ENCODE results near the gene RGL2. TPM values are rescaled to one million over a fixed set of nuclear protein-coding genes. Genes with fewer than 3 reads are reported as not detected.
"Not testable (repeated sequence)": the region's sequence is repeated elsewhere in the genome, so short reads cannot be mapped to it uniquely, and the experiment has no call there.

The RGL2 gene
- total and polyA plus RNA-seq, 2 of the 13 experiments (the other 11 are each of a cell fraction or from before 2014, with no cell fraction given): 22.9 to 47.4 TPM

DNA sequence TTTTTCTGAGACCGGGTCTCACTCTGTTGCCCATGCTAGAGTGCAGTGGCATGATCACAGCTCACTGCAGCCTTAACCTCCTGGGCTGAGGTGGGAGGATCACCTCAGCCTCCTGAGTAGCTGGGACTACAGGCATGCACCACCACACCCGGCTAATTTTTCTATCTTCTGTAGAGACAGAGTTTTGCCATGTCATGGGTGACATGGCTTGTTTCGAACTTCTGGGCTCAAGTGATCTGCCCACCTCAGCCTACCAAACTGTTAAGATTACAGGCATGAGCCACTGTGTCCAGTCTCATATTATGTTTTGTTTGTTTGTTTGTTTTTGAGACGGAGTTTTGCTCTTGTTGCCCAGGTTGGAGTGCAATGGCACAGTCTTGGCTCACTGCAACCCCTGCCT is 13.5 kb downstream of the RGL2 start:
- DNase-seq (ENCODE audit: low spot score); H3K4me3 ChIP-seq (replicated peaks in 1 of 3; ENCODE audit: insufficient read depth in 1 of 3, low read depth in 2 of 3, low read length in 3 of 3); BruUV-seq (replicated peaks); H3K27me3 ChIP-seq (ENCODE audit: control insufficient read depth in 1 of 2, insufficient read depth in 2 of 2, low read length in 2 of 2); H3K27ac ChIP-seq (ENCODE audit: extremely low read length, insufficient read depth, low read length); H4K20me1 ChIP-seq (ENCODE audit: insufficient read depth, low read length); ATAC-seq; CTCF ChIA-PET (ENCODE audit: low intra/inter-chr PET ratio, low total read pairs); H2AFZ ChIP-seq (ENCODE audit: low read length); H3K4me2 ChIP-seq (ENCODE audit: low read depth, low read length); FAIRE-seq; H3K9ac ChIP-seq (ENCODE audit: insufficient read depth, low read depth, low read length); intact Hi-C loops (cut with micrococcal nuclease; ENCODE audit: unreplicated experiment); H3K9me3 ChIP-seq (ENCODE audit: low read length): not testable (repeated sequence)
- in situ Hi-C loops (cut with HindIII; ENCODE audit: extremely low pct_ligation_motif_present, low pct_unique_long_range_greater_than_20kb): loop anchor here (25.0 kb wide), 1 partner anchor 127 kb away; the partner anchor contains the start of genes CUTA, PHF1 and SYNGAP1
- peaks cover 11 to 50% of the 10 kb centered on the region in 2 experiments for H3K36me3 ChIP-seq (replicated peaks in 1 of 2; ENCODE audit: control insufficient read depth in 1 of 2, insufficient read depth in 2 of 2, low read length in 2 of 2)
- H3K79me2 ChIP-seq (ENCODE audit: insufficient read depth, low read length): peaks cover 23% of the 10 kb centered on the region
- H3K4me1 ChIP-seq (ENCODE audit: insufficient read depth, low read length): peaks cover 12% of the 10 kb centered on the region
- WGBS (ENCODE audit: low lambda C conversion rate): 93% methylated on average over 4 of the region's 4 CpGs
- POLR2A ChIA-PET: interaction anchor here (4.7 kb wide), 1 partner anchor 13 kb away, joined by 20 read pairs; the partner anchor contains the start of genes RPS18 and VPS52

DNA sequence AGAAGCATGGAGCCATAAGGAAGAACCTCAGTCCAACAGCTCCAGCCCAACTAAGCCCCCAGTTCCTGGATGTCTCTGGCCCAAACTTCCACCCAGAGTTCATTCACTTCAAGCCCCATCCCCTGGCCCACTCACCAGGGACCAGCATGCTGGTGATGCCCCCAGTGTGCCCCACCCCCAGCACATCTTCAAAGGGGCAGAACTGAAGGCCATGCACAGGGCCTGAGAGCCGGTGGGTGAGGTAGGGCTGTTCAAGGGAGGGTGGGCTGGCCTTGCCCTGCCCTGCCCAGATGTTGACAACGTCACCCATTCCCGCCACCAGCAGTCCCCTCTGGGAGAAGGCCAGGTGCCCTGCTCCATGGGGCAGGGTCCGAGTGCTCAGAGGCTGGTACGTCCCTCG is 18.2 kb downstream of the RGL2 start:
- Histone ChIP-seq H2AFZ (ENCODE audit: low read length) (no peak overlapping the region), H3K27ac (ENCODE audit: extremely low read length, insufficient read depth, low read length) (peak overlapping the region; percentile 48), H3K9ac (ENCODE audit: insufficient read depth, low read depth, low read length) (no peak overlapping the region), H3K4me2 (ENCODE audit: low read depth, low read length) (no peak overlapping the region), H3K27me3 (ENCODE audit: control insufficient read depth in 1 of 2, insufficient read depth in 2 of 2, low read length in 2 of 2) (no peaks in the 10 kb centered on the region), H3K4me3 (replicated peaks in 1 of 3; ENCODE audit: insufficient read depth in 1 of 3, low read depth in 2 of 3, low read length in 3 of 3) (no peak overlapping the region), H4K20me1 (ENCODE audit: insufficient read depth, low read length) (peaks cover 6% of the 10 kb centered on the region; the same call in 1 of the 2 replicates), H3K36me3 (replicated peaks in 1 of 2; ENCODE audit: control insufficient read depth in 1 of 2, insufficient read depth in 2 of 2, low read length in 2 of 2) (peaks cover 15 to 56% of the 10 kb centered on the region in 2 experiments), H3K4me1 (ENCODE audit: insufficient read depth, low read length) (peaks cover 3% of the 10 kb centered on the region; the same call in 1 of the 2 replicates), H3K9me3 (ENCODE audit: low read length) (no peaks in the 10 kb centered on the region), H3K79me2 (ENCODE audit: insufficient read depth, low read length) (peaks cover under 1% of the 10 kb centered on the region)
- WGBS (ENCODE audit: low lambda C conversion rate): 97% methylated on average over 6 of the region's 6 CpGs
- no peak for ATAC-seq
- intact Hi-C loops (cut with micrococcal nuclease; ENCODE audit: unreplicated experiment): loop anchor here (1.0 kb wide), 3 partner anchors 19 to 111 kb away; partner anchors contain the start of gene KIFC1
- no TSS peak for BruUV-seq (replicated peaks)
- CTCF ChIA-PET (ENCODE audit: low intra/inter-chr PET ratio, low total read pairs): interaction anchor here (0.7 to 3.2 kb wide), 6 partner anchors 19 to 145 kb away, joined by 3 to 52 read pairs (median 10); partner anchors contain the start of genes KIFC1 and RGL2
- no peak for DNase-seq (ENCODE audit: low spot score)
- FAIRE-seq: no peak
- POLR2A ChIA-PET: interaction anchor here (2.2 to 4.7 kb wide), 2 partner anchors 8 to 19 kb away, joined by 5 to 20 read pairs; partner anchors contain the start of genes RPS18 and VPS52
- in situ Hi-C loops (cut with HindIII; ENCODE audit: extremely low pct_ligation_motif_present, low pct_unique_long_range_greater_than_20kb): loop anchor here (25.0 kb wide), 1 partner anchor 132 kb away; the partner anchor contains the start of genes CUTA, PHF1 and SYNGAP1
- TF ChIP-seq ZSCAN31 (CRISPR knock-in tag; IDR thresholded peaks at IDR 0.05; ENCODE audit: low read depth) (no peak), HIVEP1 (CRISPR knock-in tag; IDR thresholded peaks at IDR 0.05) (0 out of 2 replicates have a peak, but pooled peaks have one; percentile 30), SIX1 (CRISPR knock-in tag; IDR thresholded peaks at IDR 0.05; ENCODE audit: borderline replicate concordance) (no peak), ZNF7 (CRISPR knock-in tag; IDR thresholded peaks at IDR 0.05) (no peak), TBP (CRISPR knock-in tag; IDR thresholded peaks at IDR 0.05) (no peak), ZBTB7A (CRISPR knock-in tag; IDR thresholded peaks at IDR 0.05) (0 out of 2 replicates have a peak, but pooled peaks have one; percentile 30), ARNT (IDR thresholded peaks at IDR 0.05) (no peak), ZNF143 (CRISPR knock-in tag; IDR thresholded peaks at IDR 0.05) (no peak), AKAP8 (CRISPR knock-in tag; IDR thresholded peaks at IDR 0.05) (no peak), HOXA3 (CRISPR knock-in tag; IDR thresholded peaks at IDR 0.05) (no peak), MED8 (CRISPR knock-in tag; IDR thresholded peaks at IDR 0.05; ENCODE audit: insufficient replicate concordance) (no peak), ZNF382 (CRISPR knock-in tag; IDR thresholded peaks at IDR 0.05; ENCODE audit: borderline replicate concordance) (no peak)
- TF ChIP-seq, protein P1, sequence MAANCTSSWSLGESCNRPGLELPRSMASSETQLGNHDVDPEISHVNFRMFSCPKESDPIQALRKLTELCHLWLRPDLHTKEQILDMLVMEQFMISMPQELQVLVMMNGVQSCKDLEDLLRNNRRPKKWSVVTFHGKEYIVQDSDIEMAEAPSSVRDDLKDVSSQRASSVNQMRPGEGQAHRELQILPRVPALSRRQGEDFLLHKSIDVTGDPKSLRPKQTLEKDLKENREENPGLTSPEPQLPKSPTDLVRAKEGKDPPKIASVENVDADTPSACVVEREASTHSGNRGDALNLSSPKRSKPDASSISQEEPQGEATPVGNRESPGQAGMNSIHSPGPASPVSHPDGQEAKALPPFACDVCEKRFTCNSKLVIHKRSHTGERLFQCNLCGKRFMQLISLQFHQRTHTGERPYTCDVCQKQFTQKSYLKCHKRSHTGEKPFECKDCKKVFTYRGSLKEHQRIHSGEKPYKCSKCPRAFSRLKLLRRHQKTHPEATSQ (CRISPR knock-in tag; IDR thresholded peaks at IDR 0.05; ENCODE audit: borderline replicate concordance): no peak
- TF ChIP-seq, protein P2, sequence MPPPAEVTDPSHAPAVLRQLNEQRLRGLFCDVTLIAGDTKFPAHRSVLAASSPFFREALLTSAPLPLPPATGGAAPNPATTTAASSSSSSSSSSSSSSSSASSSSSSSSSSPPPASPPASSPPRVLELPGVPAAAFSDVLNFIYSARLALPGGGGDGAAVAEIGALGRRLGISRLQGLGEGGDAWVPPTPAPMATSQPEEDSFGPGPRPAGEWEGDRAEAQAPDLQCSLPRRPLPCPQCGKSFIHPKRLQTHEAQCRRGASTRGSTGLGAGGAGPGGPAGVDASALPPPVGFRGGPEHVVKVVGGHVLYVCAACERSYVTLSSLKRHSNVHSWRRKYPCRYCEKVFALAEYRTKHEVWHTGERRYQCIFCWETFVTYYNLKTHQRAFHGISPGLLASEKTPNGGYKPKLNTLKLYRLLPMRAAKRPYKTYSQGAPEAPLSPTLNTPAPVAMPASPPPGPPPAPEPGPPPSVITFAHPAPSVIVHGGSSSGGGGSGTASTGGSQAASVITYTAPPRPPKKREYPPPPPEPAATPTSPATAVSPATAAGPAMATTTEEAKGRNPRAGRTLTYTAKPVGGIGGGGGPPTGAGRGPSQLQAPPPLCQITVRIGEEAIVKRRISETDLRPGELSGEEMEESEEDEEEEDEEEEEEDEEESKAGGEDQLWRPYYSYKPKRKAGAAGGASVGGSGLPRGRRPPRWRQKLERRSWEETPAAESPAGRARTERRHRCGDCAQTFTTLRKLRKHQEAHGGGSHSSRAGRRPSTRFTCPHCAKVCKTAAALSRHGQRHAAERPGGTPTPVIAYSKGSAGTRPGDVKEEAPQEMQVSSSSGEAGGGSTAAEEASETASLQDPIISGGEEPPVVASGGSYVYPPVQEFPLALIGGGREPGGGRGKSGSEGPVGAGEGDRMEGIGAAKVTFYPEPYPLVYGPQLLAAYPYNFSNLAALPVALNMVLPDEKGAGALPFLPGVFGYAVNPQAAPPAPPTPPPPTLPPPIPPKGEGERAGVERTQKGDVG (CRISPR knock-in tag; IDR thresholded peaks at IDR 0.05; ENCODE audit: borderline replicate concordance): peak; percentile 5; the same call in 1 of the 2 replicates

All from HepG2 (cell line).